GM19467 (cell line): ENCODE results near the gene CRTC2.
"Not testable (repeated sequence)": the region's sequence is repeated elsewhere in the genome, so short reads cannot be mapped to it uniquely, and the experiment has no call there.

ENCODE experiments used
- ATAC-seq: cut with Tn5 transposase; IDR thresholded peaks from one replicate; pipeline ENCODE4 v1.9.1; 2021; ENCODE audit warnings: mild to moderate bottlenecking, moderate library complexity; ENCODE audit not compliant: unreplicated experiment

CRTC2 gene

GRCh38 chr1:153958111-153958960 is at the start of gene CRTC2:
Gene CRTC2, minus strand, starts transcription at chr1:153958612. Its CDS starts 115 bp downstream, at chr1:153958497.
- ATAC-seq, result peak; percentile 77

GRCh38 chr1:154006136-154006535 is 47.7 kb upstream of the CRTC2 start:
- no peak for ATAC-seq

- no peak for ATAC-seq
Measured at GRCh38 chr1:154000420-154000819, 42.0 kb upstream of the CRTC2 start.

- ATAC-seq, result not testable (repeated sequence)
Measured at GRCh38 chr1:153996882-153997281, 38.5 kb upstream of the CRTC2 start.

GRCh38 chr1:153995640-153996039 is 37.2 kb upstream of the CRTC2 start:
- ATAC-seq, result no peak

- no peak for ATAC-seq
Measured at GRCh38 chr1:153995202-153995601, 36.8 kb upstream of the CRTC2 start.

GRCh38 chr1:153991806-153992205 is 33.4 kb upstream of the CRTC2 start:
- no peak for ATAC-seq

- ATAC-seq, result no peak
Measured at GRCh38 chr1:153991151-153991630, 32.8 kb upstream of the CRTC2 start.

GRCh38 chr1:153990468-153991150 is 32.2 kb upstream of the CRTC2 start, which contains the start of gene RPS27:
Gene RPS27, plus strand, starts transcription at chr1:153990762. Its CDS starts 35 bp downstream, at chr1:153990797.
- ATAC-seq, result peak; percentile 72

GRCh38 chr1:153987621-153988020 is 29.2 kb upstream of the CRTC2 start:
- ATAC-seq, result no peak

- no peak for ATAC-seq
Measured at GRCh38 chr1:153985941-153986761, 27.7 kb upstream of the CRTC2 start, which contains the start of gene RAB13. Gene RAB13, minus strand, starts transcription at chr1:153986339. Its CDS starts 103 bp downstream, at chr1:153986236.

- ATAC-seq, result no peak
Measured at GRCh38 chr1:153985341-153985912, 27.0 kb upstream of the CRTC2 start.

- ATAC-seq, result no peak
Measured at GRCh38 chr1:153984123-153984894, 25.9 kb upstream of the CRTC2 start.

GRCh38 chr1:153981735-153982134 is 23.3 kb upstream of the CRTC2 start:
- ATAC-seq, result not testable (repeated sequence)

GRCh38 chr1:153979091-153979490 is 20.7 kb upstream of the CRTC2 start:
- ATAC-seq, result not testable (repeated sequence)

- no peak for ATAC-seq
Measured at GRCh38 chr1:153978274-153978909, 20.0 kb upstream of the CRTC2 start.

GRCh38 chr1:153977250-153978240 is 19.1 kb upstream of the CRTC2 start, which contains the start of gene JTB:
Gene JTB, minus strand, starts transcription at chr1:153977674. Its CDS starts 422 bp downstream, at chr1:153977252.
- peak; percentile 66 for ATAC-seq

- ATAC-seq, result no peak
Measured at GRCh38 chr1:153976819-153977249, 18.4 kb upstream of the CRTC2 start.
